Dermis blood vessel endothelial cell (primary cell): ENCODE results near the gene FOXO6. TPM values are rescaled to one million over a fixed set of nuclear protein-coding genes. Genes with fewer than 3 reads are reported as not detected.

Source experiments
- DNase-seq: peaks from one replicate; pipeline ENCODE4 v3.0.0; 2010
- total RNA-seq: library from RNA; depleted of rRNA; stranded (reverse); fragments of >200 nt; gene quantifications from 2 replicates; pipeline ENCODE4 v1.2.3, GENCODE V29; 2014

Gene FOXO6
- total RNA-seq, 1 donor from 2014 or later, result not detected

DNA sequence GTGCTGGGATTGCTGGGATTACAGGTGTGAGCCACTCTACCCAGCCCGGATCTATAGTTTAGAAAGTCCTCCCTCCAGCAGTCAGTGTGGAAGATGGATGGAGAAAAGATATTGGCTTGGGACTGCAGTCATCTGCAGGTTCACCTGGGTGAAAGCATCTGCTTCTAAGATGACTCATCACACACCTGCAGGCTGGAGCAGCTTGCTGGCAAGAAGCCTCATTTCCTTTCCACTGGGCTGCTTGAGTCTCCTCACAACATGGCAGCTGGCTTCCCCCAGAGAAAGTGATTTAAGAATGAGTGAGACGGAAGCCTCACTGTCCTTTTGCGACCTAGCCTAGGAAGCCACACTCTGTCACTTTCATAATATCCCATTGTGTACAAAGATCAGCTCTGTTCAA lies 50.0 kb downstream of the FOXO6 start:
- DNase-seq, result no peak

- DNase-seq, result no peak
Observed at GRCh38 chr1:41412748-41413147, 51.5 kb downstream of the FOXO6 start.

- no peak for DNase-seq
Observed at GRCh38 chr1:41413748-41414281, 52.6 kb downstream of the FOXO6 start.

- DNase-seq, result no peak
Observed at GRCh38 chr1:41414296-41414695, 53.1 kb downstream of the FOXO6 start.

DNA sequence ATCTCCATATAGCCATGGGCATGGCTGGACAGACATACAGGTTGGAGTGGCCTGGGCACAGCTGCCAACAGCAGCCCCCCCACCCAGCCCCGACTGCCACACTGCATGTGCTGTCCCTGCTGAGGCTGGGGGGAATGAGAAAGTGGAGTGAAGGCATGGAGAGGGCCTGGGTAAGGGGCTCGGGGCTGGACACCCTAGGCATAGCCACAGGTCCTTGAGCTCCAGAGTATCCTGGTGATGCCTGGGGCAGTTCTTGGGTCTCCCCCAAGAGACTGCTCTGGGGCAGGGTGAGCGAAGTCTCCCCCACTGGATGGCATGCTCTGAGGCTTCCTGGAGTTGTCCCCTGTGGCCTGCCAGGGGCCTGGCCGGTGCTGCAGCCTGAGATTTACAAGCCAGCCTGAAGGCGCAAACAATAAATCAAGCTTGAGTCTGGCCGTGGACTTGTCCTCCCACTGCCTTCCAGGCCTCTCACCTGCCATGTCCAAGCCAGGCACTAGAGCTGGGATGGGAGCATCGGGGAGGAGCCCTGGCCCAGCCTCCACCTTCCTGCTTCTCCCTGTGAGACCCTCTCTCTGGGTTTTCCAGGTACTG lies 53.6 kb downstream of the FOXO6 start:
- no peak for DNase-seq

DNA sequence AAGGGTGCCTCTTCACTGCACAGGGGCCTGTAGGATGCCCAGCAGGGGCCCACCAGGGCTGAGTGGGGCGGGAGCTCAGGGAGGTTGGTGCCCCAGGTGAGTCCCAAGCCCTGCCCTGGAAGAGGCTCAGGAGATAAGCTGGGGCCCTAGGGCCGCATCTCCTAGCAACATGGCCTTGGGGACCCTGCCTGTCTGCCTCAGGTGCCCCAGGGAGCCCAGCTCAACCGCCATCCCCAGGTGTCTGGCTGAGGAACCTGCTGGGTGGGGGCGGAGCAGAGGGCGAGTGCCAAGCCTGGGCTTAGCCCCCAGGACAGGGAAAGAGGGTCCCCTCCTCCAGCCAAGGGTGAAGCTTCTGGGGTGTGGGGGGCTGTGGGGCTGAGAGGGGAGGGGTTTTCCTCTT lies 54.8 kb downstream of the FOXO6 start:
- no peak for DNase-seq

DNA sequence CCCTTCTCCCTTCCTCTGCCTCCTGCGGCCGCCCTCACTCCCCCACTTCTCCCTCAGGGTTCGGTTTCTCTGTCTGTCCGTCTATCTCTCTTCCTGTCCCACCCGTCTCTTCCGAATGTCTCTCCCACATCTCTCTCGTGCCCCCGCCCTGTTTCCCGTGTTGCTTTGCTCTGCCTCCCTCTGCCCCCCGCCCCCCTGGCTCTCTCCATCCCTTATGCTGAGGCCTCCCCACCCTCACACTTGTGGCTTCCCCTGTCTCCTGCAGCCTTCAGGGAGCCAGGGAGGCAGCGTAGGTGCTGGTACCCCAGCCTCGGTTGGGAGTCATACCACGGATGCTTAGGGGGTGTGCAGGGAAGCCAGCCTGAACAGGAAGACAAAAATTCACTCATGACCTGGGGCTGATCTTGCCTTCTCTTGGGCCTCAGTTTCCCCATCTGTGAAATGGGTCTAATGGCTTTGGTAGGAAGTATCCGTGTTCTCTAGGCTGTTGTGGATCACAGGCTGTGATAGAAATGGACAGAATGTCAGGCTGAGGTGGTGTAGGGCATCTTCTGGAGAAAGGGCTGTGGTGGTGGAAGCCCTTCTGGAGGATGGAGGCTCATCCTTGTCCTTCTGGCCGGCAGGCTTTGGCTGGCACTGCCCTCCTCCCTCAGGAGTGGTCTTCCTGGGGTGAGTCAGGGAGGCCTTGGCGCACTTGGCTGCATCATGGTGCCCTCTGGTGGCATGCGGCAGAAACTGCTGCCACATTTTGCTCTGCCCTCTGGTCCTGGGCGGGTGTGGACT lies 55.5 kb downstream of the FOXO6 start:
- peak; percentile 87 for DNase-seq

- DNase-seq, result no peak
Observed at GRCh38 chr1:41417335-41417682, 56.1 kb downstream of the FOXO6 start.

- no peak for DNase-seq
Observed at GRCh38 chr1:41417746-41418145, 56.5 kb downstream of the FOXO6 start.

DNA sequence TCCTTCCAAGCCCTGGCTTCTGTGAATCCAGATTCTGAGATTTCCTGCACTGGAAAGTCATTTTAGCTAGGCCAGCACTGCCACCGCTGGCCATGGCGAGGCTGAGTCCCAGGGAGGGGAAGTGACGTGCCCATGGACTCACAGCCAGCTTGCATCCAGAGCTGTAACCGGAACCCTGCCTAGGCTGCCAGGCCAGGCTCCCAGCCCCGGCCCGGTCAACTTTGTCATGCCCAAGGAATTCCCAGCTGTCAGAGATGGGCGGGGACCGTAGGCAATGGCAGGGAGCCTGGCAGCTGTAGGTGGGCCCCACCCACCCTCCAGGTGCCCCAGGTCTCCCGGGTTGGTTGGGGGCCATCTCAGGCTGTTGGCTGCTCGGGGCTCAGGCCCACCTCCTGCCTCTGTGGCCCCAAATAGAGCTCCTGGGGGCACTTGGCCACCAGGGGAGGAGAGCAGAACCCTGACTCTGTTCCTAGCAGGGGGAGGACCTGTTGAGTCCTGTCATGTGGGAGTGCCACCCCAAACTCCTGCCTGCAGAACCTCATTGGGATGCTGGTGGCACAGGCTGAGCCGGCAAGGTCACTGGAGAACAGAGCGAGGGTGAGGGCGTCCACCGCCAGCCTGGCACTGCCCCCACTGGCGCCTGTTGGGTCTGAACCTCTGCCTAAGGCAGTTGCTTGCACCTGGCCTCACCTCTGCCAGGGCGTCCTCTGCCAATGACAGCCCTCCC lies 57.8 kb downstream of the FOXO6 start:
- peak; percentile 85 for DNase-seq

- no peak for DNase-seq
Observed at GRCh38 chr1:41419584-41420295, 58.5 kb downstream of the FOXO6 start.

DNA sequence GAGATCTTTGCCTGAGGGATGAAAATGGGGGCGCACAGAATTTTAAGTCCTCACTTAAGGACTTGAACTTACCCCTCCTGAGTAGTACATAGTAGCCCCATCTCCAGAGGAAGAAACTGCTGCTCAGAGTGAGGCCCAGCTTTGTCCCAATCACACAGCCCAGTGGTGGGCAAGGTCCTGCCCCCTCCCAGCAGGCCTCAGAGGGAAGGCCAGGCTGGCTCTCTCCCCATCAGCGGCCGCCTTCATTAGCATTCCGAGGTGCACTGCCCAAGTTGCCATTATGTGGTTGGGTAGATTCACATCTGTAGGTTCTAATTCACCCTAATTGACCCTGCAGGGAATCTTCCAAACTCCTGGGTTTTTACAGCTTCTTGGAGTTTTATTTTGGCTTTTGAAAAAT lies 59.1 kb downstream of the FOXO6 start:
- DNase-seq, result no peak

DNA sequence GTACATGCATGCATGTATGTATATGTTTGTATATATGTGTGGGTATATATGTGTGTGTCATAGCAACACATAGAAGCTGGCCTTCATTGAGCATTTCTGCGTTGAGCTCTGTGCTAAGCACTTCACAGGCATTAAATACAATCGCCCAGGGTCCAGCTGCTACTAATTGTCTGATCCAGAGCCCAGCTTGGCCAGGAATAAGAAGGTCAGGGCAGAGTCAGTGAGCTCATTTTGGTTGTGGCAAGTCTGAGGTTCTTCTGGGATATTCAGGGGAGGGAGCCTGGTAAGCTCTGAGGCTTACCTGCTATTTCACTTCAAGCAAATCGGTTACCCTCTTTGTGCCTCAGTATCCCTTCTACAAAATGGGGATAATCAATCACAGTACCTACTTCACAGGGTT lies 59.6 kb downstream of the FOXO6 start:
- DNase-seq, result no peak

DNA sequence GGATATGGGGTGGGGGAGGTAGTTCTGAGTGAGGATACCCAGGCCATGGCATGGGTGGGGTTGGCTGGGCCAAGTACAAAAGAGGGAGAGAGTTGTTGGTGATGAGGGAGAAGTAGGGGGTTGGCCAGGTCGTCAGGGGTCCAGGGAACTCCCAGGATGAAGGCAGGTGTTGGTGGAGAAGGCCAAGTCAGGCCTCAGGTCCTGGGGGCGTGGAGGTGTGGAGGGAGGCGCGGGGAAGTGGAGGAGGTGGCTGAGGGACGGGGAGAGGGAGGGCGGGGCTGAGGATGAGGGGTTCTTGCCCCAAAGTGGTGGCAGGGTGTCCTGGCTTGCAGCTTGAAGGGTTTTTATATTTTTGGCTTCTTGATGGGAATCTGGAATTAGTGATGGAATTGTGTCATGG lies 61.1 kb downstream of the FOXO6 start:
- DNase-seq, result no peak

- peak; percentile 38 for DNase-seq
Observed at GRCh38 chr1:41423511-41424191, 62.4 kb downstream of the FOXO6 start.

- DNase-seq, result no peak
Observed at GRCh38 chr1:41424581-41425118, 63.4 kb downstream of the FOXO6 start.

DNA sequence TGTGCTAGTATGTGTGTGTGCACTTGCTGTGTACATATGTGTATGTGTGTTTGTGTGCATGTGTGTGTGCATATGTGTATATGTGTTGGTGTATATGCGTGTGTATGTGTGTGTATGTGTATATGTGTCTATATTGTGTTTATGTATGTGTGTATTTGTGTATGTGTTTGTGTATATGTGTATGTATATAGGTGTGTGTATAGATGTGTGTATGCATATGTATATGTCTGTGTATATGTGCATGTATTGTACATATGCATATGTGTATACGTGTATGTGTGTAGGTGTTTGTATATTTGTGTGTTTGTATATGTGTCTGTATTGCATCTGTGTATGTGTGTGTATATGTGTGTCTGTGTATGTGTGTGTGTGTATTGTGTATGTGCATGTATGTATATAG lies 64.1 kb downstream of the FOXO6 start:
- DNase-seq, result no peak

- no peak for DNase-seq
Observed at GRCh38 chr1:41426201-41426890, 65.1 kb downstream of the FOXO6 start.

DNA sequence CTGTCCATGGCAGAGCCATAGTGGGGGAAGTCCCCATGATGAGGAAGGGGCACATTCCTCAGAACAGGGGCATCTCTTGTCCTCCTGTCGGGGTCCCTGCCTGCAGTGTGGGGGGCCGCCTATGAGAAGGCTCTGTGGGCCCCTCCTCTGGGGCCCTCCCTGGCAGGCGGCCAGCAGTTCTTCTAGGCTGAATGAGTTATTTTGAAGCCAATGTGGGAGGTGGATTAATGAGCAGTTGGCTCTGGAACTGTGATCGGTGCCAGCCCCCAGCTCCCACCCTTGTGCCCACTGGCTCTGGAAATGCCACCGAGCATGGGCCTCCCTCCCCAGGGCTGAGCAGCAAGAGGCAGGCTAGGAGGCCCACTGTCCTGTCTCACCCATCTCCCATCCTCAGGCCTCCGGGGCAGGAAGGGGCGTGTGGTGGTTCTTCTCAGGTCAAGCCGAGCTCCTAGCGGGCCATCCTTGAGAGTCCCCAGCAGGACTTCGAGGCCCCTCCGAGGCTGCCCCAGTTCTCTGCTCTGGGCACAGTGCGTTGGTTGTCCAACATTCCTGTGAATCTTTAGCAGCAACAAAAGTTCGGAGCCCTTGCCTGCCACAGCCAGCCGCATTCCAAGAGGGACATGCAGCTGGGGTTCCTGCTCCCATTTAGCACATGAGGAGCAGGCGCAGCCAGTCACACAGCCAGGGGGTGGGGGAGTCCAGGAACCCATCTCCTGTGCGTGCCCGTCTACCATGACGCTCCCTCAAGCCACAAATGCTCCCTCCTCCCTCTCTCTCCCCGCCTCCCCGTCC lies 66.1 kb downstream of the FOXO6 start:
- no peak for DNase-seq

DNA sequence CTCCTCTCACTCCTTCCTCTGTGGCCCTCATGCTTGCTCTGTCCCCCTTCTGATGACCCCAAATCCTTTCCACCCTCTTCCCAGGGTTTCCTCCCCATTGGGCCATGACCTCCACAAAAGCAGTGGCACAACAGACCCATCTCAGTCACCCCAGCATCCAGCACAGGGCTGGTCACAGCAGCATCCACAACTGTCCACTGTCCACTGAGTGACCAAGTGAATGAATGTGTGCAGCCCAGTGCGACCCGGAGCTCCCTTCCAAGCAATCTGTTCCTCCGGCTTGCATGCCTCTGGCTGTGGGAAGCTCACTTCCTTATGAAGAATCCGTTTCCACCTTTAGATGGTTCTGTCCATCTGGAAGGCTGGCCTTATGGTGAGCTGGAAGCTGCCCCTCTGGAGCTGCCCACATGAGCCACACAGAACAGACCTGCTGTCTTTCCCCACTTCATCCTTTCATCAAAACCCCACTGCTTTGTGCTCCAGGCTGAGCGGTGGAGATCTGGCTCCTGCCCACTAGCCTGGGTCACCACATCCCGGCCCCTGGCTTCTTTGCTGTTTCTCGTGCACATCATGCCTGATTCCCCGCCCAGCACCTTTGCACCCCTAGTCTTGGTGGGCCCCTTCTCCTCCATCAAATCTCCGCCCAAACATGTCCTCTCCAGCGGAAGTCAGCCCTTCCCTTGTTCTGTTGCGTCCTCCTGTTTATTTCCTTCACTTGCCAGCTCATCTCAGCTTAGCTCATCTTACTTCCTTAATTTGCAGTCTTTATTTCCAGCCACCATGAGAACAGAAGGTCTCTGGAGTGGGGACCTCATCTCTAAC lies 66.9 kb downstream of the FOXO6 start:
- no peak for DNase-seq
